Mammary epithelial cell (primary cell): ENCODE data around the gene S1PR4.

Experiments
- CTCF ChIP-seq, 2 donors: IDR thresholded peaks in 1 of 2; conservative IDR thresholded peaks in 1 of 2; 2 replicates each; pipeline ENCODE4 v1.5.1; 2011 to 2012; ENCODE audit warnings: inconsistent platforms in 2 of 2, low read length in 2 of 2, mild to moderate bottlenecking in 2 of 2, control low read depth in 1 of 2, low read depth in 1 of 2; ENCODE audit not compliant: insufficient read depth in 1 of 2; ENCODE audit errors: extremely low read depth in 1 of 2
- EZH2 ChIP-seq: IDR thresholded peaks from 2 replicates; pipeline ENCODE4 v1.6.1; 2012; ENCODE audit warnings: low read length, inconsistent platforms, borderline replicate concordance

GRCh38 chr19:3198901-3199700 is 20.5 kb downstream of the S1PR4 start:
- TF ChIP-seq CTCF (conservative IDR thresholded peaks at IDR 0.05 in 1 of 2, IDR thresholded peaks at IDR 0.05 in 1 of 2; ENCODE audit: extremely low read depth in 1 of 2, insufficient read depth in 1 of 2, low read depth in 1 of 2, low read length in 2 of 2) (no peak), EZH2 (no peak)
